ENCODE data around the gene C15orf62. TPM values are rescaled to one million over a fixed set of nuclear protein-coding genes. Genes with fewer than 3 reads are reported as not detected.

The C15orf62 gene
- total RNA-seq, 2 experiments from 2014 or later: 0.45 to 0.82 TPM

GRCh38 chr15:40815042-40815698 is 45.4 kb downstream of the C15orf62 start:
- H3K4me1 Mint-ChIP-seq: no peaks in the 10 kb centered on the region
- H3K27ac Mint-ChIP-seq: no peak overlapping the region
- CTCF ChIA-PET: interaction anchor here (2.9 kb wide), 1 partner anchor 44 kb away, joined by 10 read pairs; no protein-coding TSS in a partner anchor
- no peaks in the 10 kb centered on the region for H3K9me3 Mint-ChIP-seq (ENCODE audit: low read depth)
- peaks cover 7% of the 10 kb centered on the region for H3K36me3 Mint-ChIP-seq
- peaks cover 2% of the 10 kb centered on the region for H3K27me3 Mint-ChIP-seq
- ATAC-seq: no peak
- DNase-seq: no peak
- H3K4me3 Mint-ChIP-seq: no peak overlapping the region

GRCh38 chr15:40819048-40819447 is 49.3 kb downstream of the C15orf62 start:
- Mint-ChIP-seq H3K27me3 (peaks cover 6% of the 10 kb centered on the region), H3K36me3 (peaks cover 2% of the 10 kb centered on the region), H3K4me1 (peaks cover 3% of the 10 kb centered on the region), H3K27ac (no peak overlapping the region), H3K9me3 (ENCODE audit: low read depth) (no peaks in the 10 kb centered on the region), H3K4me3 (no peak overlapping the region)
- CTCF ChIA-PET: interaction anchor here (0.6 kb wide), 1 partner anchor 39 kb away, joined by 3 read pairs; no protein-coding TSS in a partner anchor
- no peak for DNase-seq
- ATAC-seq: no peak

GRCh38 chr15:40821195-40821594 is 51.4 kb downstream of the C15orf62 start:
- CTCF ChIA-PET: no interaction called here
- Mint-ChIP-seq H3K4me1 (peaks cover 4% of the 10 kb centered on the region), H3K4me3 (no peak overlapping the region), H3K27me3 (peaks cover 11% of the 10 kb centered on the region), H3K36me3 (no peaks in the 10 kb centered on the region), H3K27ac (no peak overlapping the region), H3K9me3 (ENCODE audit: low read depth) (no peaks in the 10 kb centered on the region)
- ATAC-seq (no peak), DNase-seq (no peak)

Other genes starting within 250 kb of the C15orf62 start
- gene CCDC32, start 204.9 kb upstream of the C15orf62 start, total RNA-seq: 10 to 100 TPM; 24.4 to 27.8 TPM
- 10 to 100 TPM; 17.6 to 17.7 TPM for gene RPUSD2, start 200.7 kb upstream of the C15orf62 start, total RNA-seq
- gene KNL1, start 175.7 kb upstream of the C15orf62 start, total RNA-seq: 10 to 100 TPM; 52.1 to 75.0 TPM
- gene RAD51, start 74.8 kb upstream of the C15orf62 start, total RNA-seq: 10 to 100 TPM; 73.0 to 83.3 TPM
- 10 to 100 TPM; 30.9 to 33.1 TPM for gene RMDN3, start 14.7 kb upstream of the C15orf62 start, total RNA-seq
- gene GCHFR, start 5.9 kb upstream of the C15orf62 start, total RNA-seq: 10 to 100 TPM; 25.9 to 29.1 TPM
- gene ZFYVE19, start 37.1 kb downstream of the C15orf62 start, total RNA-seq: 10 to 100 TPM; 28.2 TPM
- gene DNAJC17, start 37.5 kb downstream of the C15orf62 start, total RNA-seq: 10 to 100 TPM; 45.6 to 51.2 TPM
- gene PPP1R14D, start 58.7 kb downstream of the C15orf62 start, total RNA-seq: not detected
- gene SPINT1, start 74.1 kb downstream of the C15orf62 start, total RNA-seq: 1 to 10 TPM; 3.7 to 4.0 TPM
- not detected for gene RHOV, start 104.3 kb downstream of the C15orf62 start, total RNA-seq
- gene VPS18, start 124.5 kb downstream of the C15orf62 start, total RNA-seq: 10 to 100 TPM; 16.9 to 19.5 TPM
- gene DLL4, start 159.4 kb downstream of the C15orf62 start, total RNA-seq: under 1 TPM in 1 of 2 experiments, not detected in 1; 0.12 TPM
- gene CHAC1, start 183.5 kb downstream of the C15orf62 start, total RNA-seq: 10 to 100 TPM in 1 of 2 experiments, 1 to 10 TPM in 1; 8.3 to 13.0 TPM

All from activated CD8-positive, alpha-beta memory T cell treated with anti-CD3 and anti-CD28 coated beads, Interleukin-2, amount 10 ng/mL, durations not matched to agents 7 days and 5 days (primary cell).